GM12878 (cell line): ENCODE data around the gene PEX16. TPM values are rescaled to one million over a fixed set of nuclear protein-coding genes. Genes with fewer than 3 reads are reported as not detected.

Experiments used
- CREB1 ChIP-seq: IDR thresholded peaks from 2 replicates; pipeline ENCODE4 v1.6.1; 2012; ENCODE audit warnings: low read depth, mild to moderate bottlenecking, inconsistent platforms
- ESRRA ChIP-seq: IDR thresholded peaks from 2 replicates; pipeline ENCODE4 v1.6.1; 2012; ENCODE audit warnings: mild to moderate bottlenecking, low read length, improper control_type of control experiment
- GABPA ChIP-seq: IDR thresholded peaks from 2 replicates; pipeline ENCODE4 v1.6.1; 2014; ENCODE audit warnings: antibody characterized with exemption, low read depth, mild to moderate bottlenecking, inconsistent platforms
- MYC ChIP-seq: IDR thresholded peaks from 2 replicates; pipeline ENCODE4 v1.6.1; 2011; ENCODE audit warnings: mild to moderate bottlenecking, low read length, moderate library complexity, inconsistent platforms; ENCODE audit not compliant: insufficient read depth, insufficient replicate concordance, insufficient read length, severe bottlenecking
- SIX5 ChIP-seq: IDR thresholded peaks from 2 replicates; pipeline ENCODE4 v1.6.1; 2011; ENCODE audit warnings: mild to moderate bottlenecking, low read depth, low read length, moderate library complexity; ENCODE audit not compliant: severe bottlenecking
- SMC3 ChIP-seq: IDR thresholded peaks from 2 replicates; pipeline ENCODE4 v1.6.1; 2011; ENCODE audit warnings: low read length, improper control_type of control experiment, borderline replicate concordance
- ZNF274 ChIP-seq: IDR thresholded peaks from one replicate; pipeline ENCODE4 v1.8.0; 2011; ENCODE audit not compliant: insufficient read length, insufficient read depth
- polyA plus RNA-seq, 11 experiments: library from polyadenylated mRNA; depleted of rRNA in 4 of 11; unstranded in 6 of 11; stranded (reverse) in 5 of 11; fragments of >200 nt; fragmentation: Nextera tagmentation in 4 of 11; fragmentation: Illumina TruSeq in 1 of 11; extraction: Ambion mirVana in 4 of 11; extraction: Trizol in 1 of 11; gene quantifications; 1 replicate in 1 of 11; 2 replicates in 10 of 11; pipeline versions ENCODE4 v1.2.1 to v1.2.3, GENCODE V29; 2011 to 2016; ENCODE audit warnings: inconsistent platforms in 2 of 11, missing spikeins in 2 of 11, low read depth in 1 of 11
- total RNA-seq, 4 experiments: library from RNA; depleted of rRNA in 3 of 4; stranded (reverse); fragments of >200 nt in 3 of 4; fragmentation: Illumina TruSeq in 1 of 4; extraction: Trizol in 1 of 4; gene quantifications; 2 replicates each; pipeline versions ENCODE4 v1.2.1 to v1.2.3, GENCODE V29; 2013 to 2021
- TF ChIP-seq, protein P1 (sequence below): fragments of 150-350 bp; IDR thresholded peaks from 2 replicates; pipeline ENCODE4 v1.6.1; 2016; ENCODE audit warnings: low read depth, low read length
- TF ChIP-seq, protein P2 (sequence below): fragments of 450-650 bp; IDR thresholded peaks from 2 replicates; pipeline ENCODE4 v1.6.1; 2018; ENCODE audit warnings: mild to moderate bottlenecking, low read depth, moderate library complexity; ENCODE audit not compliant: partially characterized antibody
- TF ChIP-seq, protein P3 (sequence below): IDR thresholded peaks from 2 replicates; pipeline ENCODE4 v1.6.1; 2012; ENCODE audit warnings: low read depth, low read length, improper control_type of control experiment
- TF ChIP-seq, protein P4 (sequence below): fragments of 450-650 bp; formaldehyde crosslinking; IDR thresholded peaks from 2 replicates; pipeline ENCODE4 v1.5.0; 2022; ENCODE audit warnings: mild to moderate bottlenecking, missing genetic modification characterization
- TF ChIP-seq, protein P5 (sequence below): fragments of 450-650 bp; IDR thresholded peaks from 2 replicates; pipeline ENCODE4 v1.6.1; 2017; ENCODE audit warnings: low read depth, mild to moderate bottlenecking, moderate library complexity
- TF ChIP-seq, protein P6 (sequence below): fragments of 450-650 bp; conservative IDR thresholded peaks from 2 replicates; pipeline ENCODE4 v1.6.1; 2017; ENCODE audit warnings: mild to moderate bottlenecking, moderate library complexity

PEX16 gene
- total and polyA plus RNA-seq, 10 of the 15 experiments (the other 5 are each of a cell fraction or from before 2014, with no cell fraction given): 1.4 to 53.5 (median 27.6) TPM

DNA sequence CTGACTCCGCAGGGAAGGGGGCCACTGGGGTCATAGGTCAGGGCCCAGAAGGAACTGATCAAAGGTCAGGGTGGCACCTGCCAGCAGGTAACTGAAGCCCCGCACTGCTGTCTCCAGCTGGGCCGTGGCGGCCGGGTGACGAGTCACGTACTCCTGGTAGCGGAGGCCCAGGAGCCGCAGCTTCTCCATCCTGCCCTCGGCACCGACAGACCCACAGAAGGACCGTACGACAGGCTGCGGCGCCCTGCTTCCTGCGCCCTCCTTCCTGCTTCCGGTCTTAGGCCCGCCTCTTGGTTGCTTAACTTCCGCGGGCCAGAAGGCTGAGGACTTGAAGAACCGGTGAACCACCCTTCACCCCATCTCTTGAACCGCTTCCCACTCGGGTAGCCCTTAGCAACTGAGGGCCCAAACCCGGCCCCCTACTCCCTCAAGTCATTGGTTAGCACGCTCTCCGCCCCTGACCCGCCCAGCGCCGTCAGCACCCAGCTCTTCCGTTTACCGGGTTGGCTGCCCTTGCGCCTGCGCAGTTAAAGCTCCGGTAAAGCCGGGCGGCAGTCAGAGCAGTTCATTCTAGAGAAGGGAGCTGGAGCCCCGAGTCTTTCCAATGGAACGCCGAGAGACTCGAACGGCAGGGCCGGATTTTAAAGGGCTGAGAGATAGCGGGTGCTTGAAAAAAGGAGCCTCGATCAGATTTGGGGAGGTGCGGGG, at the start of gene PEX16 (continued):
- TF ChIP-seq MYC: no peak
- no peak for TF ChIP-seq SMC3
- TF ChIP-seq ZNF274: no peak
- TF ChIP-seq CREB1: peak; percentile 72
- TF ChIP-seq, protein P1, sequence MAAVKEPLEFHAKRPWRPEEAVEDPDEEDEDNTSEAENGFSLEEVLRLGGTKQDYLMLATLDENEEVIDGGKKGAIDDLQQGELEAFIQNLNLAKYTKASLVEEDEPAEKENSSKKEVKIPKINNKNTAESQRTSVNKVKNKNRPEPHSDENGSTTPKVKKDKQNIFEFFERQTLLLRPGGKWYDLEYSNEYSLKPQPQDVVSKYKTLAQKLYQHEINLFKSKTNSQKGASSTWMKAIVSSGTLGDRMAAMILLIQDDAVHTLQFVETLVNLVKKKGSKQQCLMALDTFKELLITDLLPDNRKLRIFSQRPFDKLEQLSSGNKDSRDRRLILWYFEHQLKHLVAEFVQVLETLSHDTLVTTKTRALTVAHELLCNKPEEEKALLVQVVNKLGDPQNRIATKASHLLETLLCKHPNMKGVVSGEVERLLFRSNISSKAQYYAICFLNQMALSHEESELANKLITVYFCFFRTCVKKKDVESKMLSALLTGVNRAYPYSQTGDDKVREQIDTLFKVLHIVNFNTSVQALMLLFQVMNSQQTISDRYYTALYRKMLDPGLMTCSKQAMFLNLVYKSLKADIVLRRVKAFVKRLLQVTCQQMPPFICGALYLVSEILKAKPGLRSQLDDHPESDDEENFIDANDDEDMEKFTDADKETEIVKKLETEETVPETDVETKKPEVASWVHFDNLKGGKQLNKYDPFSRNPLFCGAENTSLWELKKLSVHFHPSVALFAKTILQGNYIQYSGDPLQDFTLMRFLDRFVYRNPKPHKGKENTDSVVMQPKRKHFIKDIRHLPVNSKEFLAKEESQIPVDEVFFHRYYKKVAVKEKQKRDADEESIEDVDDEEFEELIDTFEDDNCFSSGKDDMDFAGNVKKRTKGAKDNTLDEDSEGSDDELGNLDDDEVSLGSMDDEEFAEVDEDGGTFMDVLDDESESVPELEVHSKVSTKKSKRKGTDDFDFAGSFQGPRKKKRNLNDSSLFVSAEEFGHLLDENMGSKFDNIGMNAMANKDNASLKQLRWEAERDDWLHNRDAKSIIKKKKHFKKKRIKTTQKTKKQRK: no peak; the same call in 1 of the 2 replicates
- TF ChIP-seq, protein P2, sequence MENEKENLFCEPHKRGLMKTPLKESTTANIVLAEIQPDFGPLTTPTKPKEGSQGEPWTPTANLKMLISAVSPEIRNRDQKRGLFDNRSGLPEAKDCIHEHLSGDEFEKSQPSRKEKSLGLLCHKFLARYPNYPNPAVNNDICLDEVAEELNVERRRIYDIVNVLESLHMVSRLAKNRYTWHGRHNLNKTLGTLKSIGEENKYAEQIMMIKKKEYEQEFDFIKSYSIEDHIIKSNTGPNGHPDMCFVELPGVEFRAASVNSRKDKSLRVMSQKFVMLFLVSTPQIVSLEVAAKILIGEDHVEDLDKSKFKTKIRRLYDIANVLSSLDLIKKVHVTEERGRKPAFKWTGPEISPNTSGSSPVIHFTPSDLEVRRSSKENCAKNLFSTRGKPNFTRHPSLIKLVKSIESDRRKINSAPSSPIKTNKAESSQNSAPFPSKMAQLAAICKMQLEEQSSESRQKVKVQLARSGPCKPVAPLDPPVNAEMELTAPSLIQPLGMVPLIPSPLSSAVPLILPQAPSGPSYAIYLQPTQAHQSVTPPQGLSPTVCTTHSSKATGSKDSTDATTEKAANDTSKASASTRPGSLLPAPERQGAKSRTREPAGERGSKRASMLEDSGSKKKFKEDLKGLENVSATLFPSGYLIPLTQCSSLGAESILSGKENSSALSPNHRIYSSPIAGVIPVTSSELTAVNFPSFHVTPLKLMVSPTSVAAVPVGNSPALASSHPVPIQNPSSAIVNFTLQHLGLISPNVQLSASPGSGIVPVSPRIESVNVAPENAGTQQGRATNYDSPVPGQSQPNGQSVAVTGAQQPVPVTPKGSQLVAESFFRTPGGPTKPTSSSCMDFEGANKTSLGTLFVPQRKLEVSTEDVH: peak; percentile 94
- TF ChIP-seq GABPA: peak; percentile 96
- TF ChIP-seq, protein P3, sequence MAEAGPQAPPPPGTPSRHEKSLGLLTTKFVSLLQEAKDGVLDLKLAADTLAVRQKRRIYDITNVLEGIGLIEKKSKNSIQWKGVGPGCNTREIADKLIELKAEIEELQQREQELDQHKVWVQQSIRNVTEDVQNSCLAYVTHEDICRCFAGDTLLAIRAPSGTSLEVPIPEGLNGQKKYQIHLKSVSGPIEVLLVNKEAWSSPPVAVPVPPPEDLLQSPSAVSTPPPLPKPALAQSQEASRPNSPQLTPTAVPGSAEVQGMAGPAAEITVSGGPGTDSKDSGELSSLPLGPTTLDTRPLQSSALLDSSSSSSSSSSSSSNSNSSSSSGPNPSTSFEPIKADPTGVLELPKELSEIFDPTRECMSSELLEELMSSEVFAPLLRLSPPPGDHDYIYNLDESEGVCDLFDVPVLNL: no peak
- TF ChIP-seq, protein P4, sequence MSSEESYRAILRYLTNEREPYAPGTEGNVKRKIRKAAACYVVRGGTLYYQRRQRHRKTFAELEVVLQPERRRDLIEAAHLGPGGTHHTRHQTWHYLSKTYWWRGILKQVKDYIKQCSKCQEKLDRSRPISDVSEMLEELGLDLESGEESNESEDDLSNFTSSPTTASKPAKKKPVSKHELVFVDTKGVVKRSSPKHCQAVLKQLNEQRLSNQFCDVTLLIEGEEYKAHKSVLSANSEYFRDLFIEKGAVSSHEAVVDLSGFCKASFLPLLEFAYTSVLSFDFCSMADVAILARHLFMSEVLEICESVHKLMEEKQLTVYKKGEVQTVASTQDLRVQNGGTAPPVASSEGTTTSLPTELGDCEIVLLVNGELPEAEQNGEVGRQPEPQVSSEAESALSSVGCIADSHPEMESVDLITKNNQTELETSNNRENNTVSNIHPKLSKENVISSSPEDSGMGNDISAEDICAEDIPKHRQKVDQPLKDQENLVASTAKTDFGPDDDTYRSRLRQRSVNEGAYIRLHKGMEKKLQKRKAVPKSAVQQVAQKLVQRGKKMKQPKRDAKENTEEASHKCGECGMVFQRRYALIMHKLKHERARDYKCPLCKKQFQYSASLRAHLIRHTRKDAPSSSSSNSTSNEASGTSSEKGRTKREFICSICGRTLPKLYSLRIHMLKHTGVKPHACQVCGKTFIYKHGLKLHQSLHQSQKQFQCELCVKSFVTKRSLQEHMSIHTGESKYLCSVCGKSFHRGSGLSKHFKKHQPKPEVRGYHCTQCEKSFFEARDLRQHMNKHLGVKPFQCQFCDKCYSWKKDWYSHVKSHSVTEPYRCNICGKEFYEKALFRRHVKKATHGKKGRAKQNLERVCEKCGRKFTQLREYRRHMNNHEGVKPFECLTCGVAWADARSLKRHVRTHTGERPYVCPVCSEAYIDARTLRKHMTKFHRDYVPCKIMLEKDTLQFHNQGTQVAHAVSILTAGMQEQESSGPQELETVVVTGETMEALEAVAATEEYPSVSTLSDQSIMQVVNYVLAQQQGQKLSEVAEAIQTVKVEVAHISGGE (CRISPR knock-in tag): 0 out of 2 replicates have a peak, but pooled peaks have one; percentile 30
- TF ChIP-seq SIX5: peak; percentile 43
- 0 out of 2 replicates have a peak, but pooled peaks have one; percentile 27 for TF ChIP-seq ESRRA
- TF ChIP-seq, protein P5, sequence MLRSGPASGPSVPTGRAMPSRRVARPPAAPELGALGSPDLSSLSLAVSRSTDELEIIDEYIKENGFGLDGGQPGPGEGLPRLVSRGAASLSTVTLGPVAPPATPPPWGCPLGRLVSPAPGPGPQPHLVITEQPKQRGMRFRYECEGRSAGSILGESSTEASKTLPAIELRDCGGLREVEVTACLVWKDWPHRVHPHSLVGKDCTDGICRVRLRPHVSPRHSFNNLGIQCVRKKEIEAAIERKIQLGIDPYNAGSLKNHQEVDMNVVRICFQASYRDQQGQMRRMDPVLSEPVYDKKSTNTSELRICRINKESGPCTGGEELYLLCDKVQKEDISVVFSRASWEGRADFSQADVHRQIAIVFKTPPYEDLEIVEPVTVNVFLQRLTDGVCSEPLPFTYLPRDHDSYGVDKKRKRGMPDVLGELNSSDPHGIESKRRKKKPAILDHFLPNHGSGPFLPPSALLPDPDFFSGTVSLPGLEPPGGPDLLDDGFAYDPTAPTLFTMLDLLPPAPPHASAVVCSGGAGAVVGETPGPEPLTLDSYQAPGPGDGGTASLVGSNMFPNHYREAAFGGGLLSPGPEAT: peak; percentile 89
- TF ChIP-seq, protein P6, sequence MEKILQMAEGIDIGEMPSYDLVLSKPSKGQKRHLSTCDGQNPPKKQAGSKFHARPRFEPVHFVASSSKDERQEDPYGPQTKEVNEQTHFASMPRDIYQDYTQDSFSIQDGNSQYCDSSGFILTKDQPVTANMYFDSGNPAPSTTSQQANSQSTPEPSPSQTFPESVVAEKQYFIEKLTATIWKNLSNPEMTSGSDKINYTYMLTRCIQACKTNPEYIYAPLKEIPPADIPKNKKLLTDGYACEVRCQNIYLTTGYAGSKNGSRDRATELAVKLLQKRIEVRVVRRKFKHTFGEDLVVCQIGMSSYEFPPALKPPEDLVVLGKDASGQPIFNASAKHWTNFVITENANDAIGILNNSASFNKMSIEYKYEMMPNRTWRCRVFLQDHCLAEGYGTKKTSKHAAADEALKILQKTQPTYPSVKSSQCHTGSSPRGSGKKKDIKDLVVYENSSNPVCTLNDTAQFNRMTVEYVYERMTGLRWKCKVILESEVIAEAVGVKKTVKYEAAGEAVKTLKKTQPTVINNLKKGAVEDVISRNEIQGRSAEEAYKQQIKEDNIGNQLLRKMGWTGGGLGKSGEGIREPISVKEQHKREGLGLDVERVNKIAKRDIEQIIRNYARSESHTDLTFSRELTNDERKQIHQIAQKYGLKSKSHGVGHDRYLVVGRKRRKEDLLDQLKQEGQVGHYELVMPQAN: peak; percentile 94
